Trophoblast cell (in vitro differentiated cells and primary cell): Measurements from ENCODE around the gene SLITRK2.

Experiments used
- DNase-seq, 2 donors: peaks; one replicate each; pipeline ENCODE4 v3.0.0-alpha.2; 2016
- H2AFZ ChIP-seq: 2 replicates; pipeline ENCODE4 v1.6.1; 2013; ENCODE audit warnings: low read length, moderate library complexity, mild to moderate bottlenecking; ENCODE audit not compliant: insufficient read depth, poor library complexity
- H2AK5ac ChIP-seq: 2 replicates; pipeline ENCODE4 v1.6.1; 2013; ENCODE audit warnings: mild to moderate bottlenecking, low read length
- H2BK120ac ChIP-seq: 2 replicates; pipeline ENCODE4 v1.6.1; 2013; ENCODE audit warnings: low read length, mild to moderate bottlenecking, moderate library complexity; ENCODE audit not compliant: insufficient read depth, poor library complexity
- H2BK12ac ChIP-seq: 2 replicates; pipeline ENCODE4 v1.6.1; 2013; ENCODE audit warnings: mild to moderate bottlenecking, low read length, moderate library complexity
- H2BK5ac ChIP-seq: 2 replicates; pipeline ENCODE4 v1.6.1; 2013; ENCODE audit warnings: low read length, low read depth, moderate library complexity, mild to moderate bottlenecking; ENCODE audit not compliant: poor library complexity
- H3K14ac ChIP-seq: 2 replicates; pipeline ENCODE4 v1.6.1; 2013; ENCODE audit warnings: mild to moderate bottlenecking, low read length
- H3K18ac ChIP-seq: 2 replicates; pipeline ENCODE4 v1.6.1; 2013; ENCODE audit warnings: mild to moderate bottlenecking, low read length
- H3K23ac ChIP-seq: 2 replicates; pipeline ENCODE4 v1.6.1; 2013; ENCODE audit warnings: low read length
- H3K27ac ChIP-seq: 2 replicates; pipeline ENCODE4 v1.5.1; 2013; ENCODE audit warnings: low read depth, mild to moderate bottlenecking, inconsistent platforms, low read length, moderate library complexity
- H3K27me3 ChIP-seq: 2 replicates; pipeline ENCODE4 v1.6.1; 2013; ENCODE audit warnings: inconsistent platforms, mild to moderate bottlenecking, low read length, moderate library complexity; ENCODE audit not compliant: insufficient read depth
- H3K36me3 ChIP-seq, 2 experiments: 1 replicate in 1 of 2; 2 replicates in 1 of 2; pipeline ENCODE4 v1.6.1; 2013; ENCODE audit warnings: low read length in 2 of 2, mild to moderate bottlenecking in 2 of 2, moderate library complexity in 1 of 2; ENCODE audit not compliant: insufficient read depth in 2 of 2, control insufficient read depth in 1 of 2
- H3K4ac ChIP-seq: 2 replicates; pipeline ENCODE4 v1.6.1; 2013; ENCODE audit warnings: low read depth, mild to moderate bottlenecking, low read length, moderate library complexity
- H3K4me1 ChIP-seq, 2 experiments: 1 replicate in 1 of 2; 2 replicates in 1 of 2; pipeline ENCODE4 v1.6.1; 2013; ENCODE audit warnings: low read length in 2 of 2, mild to moderate bottlenecking in 2 of 2, moderate library complexity in 1 of 2; ENCODE audit not compliant: insufficient read depth in 2 of 2, control insufficient read depth in 1 of 2
- H3K4me2 ChIP-seq: 2 replicates; pipeline ENCODE4 v1.6.1; 2013; ENCODE audit warnings: inconsistent platforms, mild to moderate bottlenecking, low read length, moderate library complexity
- H3K4me3 ChIP-seq: 2 replicates; pipeline ENCODE4 v1.5.1; 2013; ENCODE audit warnings: mild to moderate bottlenecking, low read depth, low read length, inconsistent platforms
- H3K79me1 ChIP-seq: one replicate; pipeline ENCODE4 v1.6.1; 2013; ENCODE audit warnings: low read length
- H3K79me2 ChIP-seq: 2 replicates; pipeline ENCODE4 v1.6.1; 2013; ENCODE audit warnings: low read length, mild to moderate bottlenecking; ENCODE audit not compliant: control insufficient read depth, insufficient read depth, poor library complexity
- H3K9ac ChIP-seq: 2 replicates; pipeline ENCODE4 v1.6.1; 2013; ENCODE audit warnings: mild to moderate bottlenecking, low read length
- H3K9me3 ChIP-seq: 2 replicates; pipeline ENCODE4 v1.6.1; 2013; ENCODE audit warnings: low read depth, mild to moderate bottlenecking, control low read depth, inconsistent platforms, low read length; ENCODE audit not compliant: insufficient read depth
- H4K12ac ChIP-seq: 2 replicates; pipeline ENCODE4 v1.6.1; 2013; ENCODE audit warnings: low read depth, mild to moderate bottlenecking, low read length, moderate library complexity
- H4K8ac ChIP-seq: 2 replicates; pipeline ENCODE4 v1.6.1; 2013; ENCODE audit warnings: low read depth, mild to moderate bottlenecking, low read length, moderate library complexity
- H4K91ac ChIP-seq: one replicate; pipeline ENCODE4 v1.6.1; 2013; ENCODE audit warnings: low read depth, mild to moderate bottlenecking, low read length, moderate library complexity
- WGBS: extraction: QIAGEN DNeasy Blood & Tissue Kit; methylation state at CpG from one replicate; pipeline ENCODE4 v1.1.7; 2013; ENCODE audit warnings: missing lambda C conversion rate; ENCODE audit not compliant: insufficient read length, insufficient coverage; ENCODE audit errors: extremely low coverage; 5-methylcytosine and 5-hydroxymethylcytosine counted together

SLITRK2 gene

DNA sequence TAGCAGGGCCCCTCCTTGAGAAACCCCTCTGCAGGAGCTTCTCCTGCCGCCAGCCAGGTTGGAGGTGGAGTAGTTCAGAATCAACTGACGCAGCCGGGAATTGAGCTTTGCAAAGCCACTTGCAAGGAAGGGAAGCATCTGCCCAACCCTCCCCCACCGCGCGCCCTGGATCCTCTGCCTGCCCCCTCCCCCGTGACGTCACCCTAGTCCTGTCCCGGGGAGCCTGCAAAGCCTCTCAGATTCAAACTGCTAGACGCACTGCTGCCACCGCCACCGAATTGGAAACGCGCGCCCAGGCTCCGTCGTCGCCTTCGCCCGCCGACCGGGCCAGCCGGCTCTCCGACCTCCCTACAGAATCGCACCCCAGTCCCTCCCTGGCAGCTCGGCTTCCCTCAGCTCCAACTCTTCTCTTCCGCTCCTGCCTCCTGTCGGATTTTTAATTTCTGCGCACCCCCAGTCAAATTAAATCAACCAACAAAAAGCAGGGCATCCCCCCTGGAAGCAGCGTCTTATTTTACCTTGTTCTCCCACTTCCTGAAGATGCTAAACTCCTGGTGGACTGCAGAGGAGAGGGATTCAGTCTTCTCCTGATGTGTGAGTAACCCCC, 3.8 kb downstream of the SLITRK2 start:
- Histone ChIP-seq H3K79me2 (no peaks in the 10 kb centered on the region), H3K9ac (no peak overlapping the region), H3K23ac (no peak overlapping the region), H2BK12ac (no peak overlapping the region), H4K12ac (no peak overlapping the region), H2AFZ (no peak overlapping the region), H4K91ac (no peak overlapping the region), H3K4ac (no peak overlapping the region), H3K4me2 (peak overlapping the region; percentile 36), H3K18ac (no peak overlapping the region), H3K36me3 (no peaks in the 10 kb centered on the region), H3K14ac (no peak overlapping the region), H3K4me1 (peaks cover 4 to 6% of the 10 kb centered on the region in 2 experiments), H3K27me3 (peaks cover 32% of the 10 kb centered on the region), H2AK5ac (no peak overlapping the region), H2BK5ac (no peak overlapping the region), H2BK120ac (no peak overlapping the region), H3K9me3 (no peaks in the 10 kb centered on the region), H3K4me3 (no peak overlapping the region), H3K27ac (no peak overlapping the region), H4K8ac (no peak overlapping the region), H3K79me1 (no peaks in the 10 kb centered on the region)
- no CpG with 5 or more reads among the region's 30 CpGs for WGBS
- no peak for DNase-seq

DNA sequence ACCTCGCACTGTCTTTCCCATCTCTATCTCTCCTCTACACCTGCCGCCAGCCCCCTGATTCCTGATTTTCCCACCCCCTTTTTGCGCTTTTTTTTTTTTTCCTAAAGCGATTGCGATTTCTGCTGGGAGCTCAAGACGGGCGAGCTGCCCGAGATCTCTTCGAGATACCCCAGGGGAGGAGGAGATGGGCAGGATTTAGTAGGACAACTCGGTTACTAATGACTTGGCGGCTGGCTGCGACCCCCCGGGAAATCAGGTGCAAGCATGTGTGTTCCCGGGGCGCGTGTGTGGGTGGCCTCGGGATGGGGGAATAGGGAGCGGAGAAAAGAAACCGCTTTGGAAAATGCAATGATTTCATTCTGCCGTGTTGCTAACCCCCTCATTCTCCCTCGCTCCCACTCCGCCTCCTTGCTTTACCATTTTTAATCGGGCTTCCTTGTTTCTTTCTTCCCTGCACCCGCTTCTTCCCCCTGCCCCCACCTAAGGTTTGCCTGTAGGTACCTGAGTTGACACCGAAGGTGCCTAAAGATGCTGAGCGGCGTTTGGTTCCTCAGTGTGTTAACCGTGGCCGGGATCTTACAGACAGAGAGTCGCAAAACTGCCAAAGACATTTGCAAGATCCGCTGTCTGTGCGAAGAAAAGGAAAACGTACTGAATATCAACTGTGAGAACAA, 4.4 kb downstream of the SLITRK2 start:
- H2AFZ ChIP-seq, result no peak overlapping the region
- no peaks in the 10 kb centered on the region for H3K79me1 ChIP-seq
- no peak for DNase-seq
- H4K8ac ChIP-seq, result no peak overlapping the region
- peak overlapping the region; percentile 36 for H3K4me2 ChIP-seq
- no peaks in the 10 kb centered on the region for H3K36me3 ChIP-seq
- no peak overlapping the region for H2AK5ac ChIP-seq
- WGBS, result no CpG with 5 or more reads among the region's 33 CpGs
- H2BK5ac ChIP-seq, result no peak overlapping the region
- H3K4me3 ChIP-seq, result no peak overlapping the region
- H3K18ac ChIP-seq, result no peak overlapping the region
- no peak overlapping the region for H4K91ac ChIP-seq
- H3K9me3 ChIP-seq, result no peaks in the 10 kb centered on the region
- no peak overlapping the region for H3K14ac ChIP-seq
- no peaks in the 10 kb centered on the region for H3K79me2 ChIP-seq
- no peak overlapping the region for H2BK120ac ChIP-seq
- no peak overlapping the region for H2BK12ac ChIP-seq
- peaks cover 4 to 6% of the 10 kb centered on the region in 2 experiments for H3K4me1 ChIP-seq
- H4K12ac ChIP-seq, result no peak overlapping the region
- no peak overlapping the region for H3K23ac ChIP-seq
- H3K4ac ChIP-seq, result no peak overlapping the region
- H3K27me3 ChIP-seq, result peaks cover 29% of the 10 kb centered on the region
- no peak overlapping the region for H3K27ac ChIP-seq
- H3K9ac ChIP-seq, result no peak overlapping the region

DNA sequence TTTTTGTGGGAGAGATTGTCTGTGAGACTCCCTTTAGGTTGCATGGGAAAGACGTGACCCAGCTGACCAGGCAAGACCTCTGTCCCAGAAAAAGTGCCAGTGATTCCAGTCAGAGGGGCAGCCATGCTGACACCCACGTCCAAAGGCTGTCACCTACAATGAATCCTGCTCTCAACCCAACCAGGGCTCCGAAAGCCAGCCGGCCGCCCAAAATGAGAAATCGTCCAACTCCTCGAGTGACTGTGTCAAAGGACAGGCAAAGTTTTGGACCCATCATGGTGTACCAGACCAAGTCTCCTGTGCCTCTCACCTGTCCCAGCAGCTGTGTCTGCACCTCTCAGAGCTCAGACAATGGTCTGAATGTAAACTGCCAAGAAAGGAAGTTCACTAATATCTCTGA, 5.5 kb downstream of the SLITRK2 start:
- Histone ChIP-seq H4K8ac (no peak overlapping the region), H3K14ac (no peak overlapping the region), H3K4me3 (no peak overlapping the region), H3K18ac (no peak overlapping the region), H2AK5ac (no peak overlapping the region), H3K4me1 (peaks cover 2 to 3% of the 10 kb centered on the region in 2 experiments), H2BK12ac (no peak overlapping the region), H3K36me3 (no peaks in the 10 kb centered on the region), H4K12ac (no peak overlapping the region), H3K9ac (no peak overlapping the region), H2AFZ (no peak overlapping the region), H3K23ac (no peak overlapping the region), H3K79me2 (no peaks in the 10 kb centered on the region), H3K79me1 (no peaks in the 10 kb centered on the region), H4K91ac (no peak overlapping the region), H2BK5ac (no peak overlapping the region), H3K27ac (no peak overlapping the region), H2BK120ac (no peak overlapping the region), H3K4ac (no peak overlapping the region), H3K4me2 (no peak overlapping the region), H3K27me3 (peaks cover 24% of the 10 kb centered on the region), H3K9me3 (no peaks in the 10 kb centered on the region)
- DNase-seq, result no peak
- WGBS, result no CpG with 5 or more reads among the region's 7 CpGs

DNA sequence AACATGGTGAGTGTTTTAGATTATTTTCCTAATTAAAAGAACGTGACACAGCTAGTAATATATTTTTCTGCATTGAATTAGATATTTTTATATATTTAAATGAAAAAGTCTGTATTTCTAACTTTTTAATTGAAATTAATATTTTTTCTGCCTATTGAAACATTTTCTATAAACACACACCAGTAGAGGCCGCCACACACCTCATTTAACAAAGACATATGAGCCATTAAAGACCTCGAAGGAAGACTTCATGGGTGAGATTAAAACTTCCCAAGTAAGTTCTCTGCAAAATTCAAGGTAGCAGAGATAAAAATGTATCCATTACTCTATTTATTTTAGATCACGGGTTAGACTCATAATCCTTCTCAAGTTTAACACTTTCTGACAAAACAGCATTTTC, 8.3 kb downstream of the SLITRK2 start:
- H2AK5ac ChIP-seq, result no peak overlapping the region
- no peak overlapping the region for H3K4me2 ChIP-seq
- H3K9me3 ChIP-seq, result no peaks in the 10 kb centered on the region
- H2BK120ac ChIP-seq, result no peak overlapping the region
- no peak overlapping the region for H2AFZ ChIP-seq
- H3K14ac ChIP-seq, result no peak overlapping the region
- no peak overlapping the region for H3K27ac ChIP-seq
- peaks cover 0 to 2% of the 10 kb centered on the region in 2 experiments for H3K4me1 ChIP-seq
- H4K8ac ChIP-seq, result no peak overlapping the region
- no peak overlapping the region for H3K9ac ChIP-seq
- H3K23ac ChIP-seq, result no peak overlapping the region
- no peak overlapping the region for H3K4me3 ChIP-seq
- no peak overlapping the region for H3K4ac ChIP-seq
- H2BK5ac ChIP-seq, result no peak overlapping the region
- H4K91ac ChIP-seq, result no peak overlapping the region
- H3K18ac ChIP-seq, result no peak overlapping the region
- H3K79me2 ChIP-seq, result no peaks in the 10 kb centered on the region
- peak in 1 of 2 donors; percentile 15 for DNase-seq
- WGBS, result no CpG with 5 or more reads among the region's 4 CpGs
- H2BK12ac ChIP-seq, result no peak overlapping the region
- H3K79me1 ChIP-seq, result no peaks in the 10 kb centered on the region
- no peak overlapping the region for H4K12ac ChIP-seq
- peaks cover 5% of the 10 kb centered on the region for H3K27me3 ChIP-seq
- H3K36me3 ChIP-seq, result no peaks in the 10 kb centered on the region
